ENCODE measurements around the gene SYT6. TPM values are rescaled to one million over a fixed set of nuclear protein-coding genes. Genes with fewer than 3 reads are reported as not detected.
A peak's percentile ranks its signal among the peaks of the same experiment; 100 is the strongest.

Gene SYT6
- total RNA-seq, 3 donors from 2014 or later = 0.82 TPM; not detected in 2

DNA sequence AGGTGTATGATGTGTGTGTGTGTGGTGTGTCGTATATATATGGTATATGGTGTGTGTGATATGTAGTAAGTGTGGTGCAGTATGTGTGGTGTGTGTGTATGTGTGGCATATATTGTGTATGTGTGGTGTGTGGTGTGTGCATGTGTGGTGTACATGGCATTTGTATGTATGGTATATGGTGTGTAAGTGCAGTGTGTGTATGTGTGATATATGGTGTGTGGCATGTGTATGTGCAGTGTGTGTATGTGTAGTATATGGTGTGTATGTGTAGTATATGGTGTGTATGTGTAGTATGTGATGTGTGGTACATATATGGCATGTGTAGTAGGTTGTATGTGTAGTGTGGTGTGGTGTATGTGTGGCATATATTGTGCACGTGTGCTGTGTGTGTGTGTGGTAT, 99.5 kb downstream of the SYT6 start:
- ATAC-seq (no peak), DNase-seq (no peak)
- intact Hi-C loops (cut with DNase I, micrococcal nuclease) = no loop called here
- Histone ChIP-seq H3K9me3 (no peaks in the 10 kb centered on the region), H3K4me3 (no peak overlapping the region), H3K36me3 (ENCODE audit: low read depth) (no peaks in the 10 kb centered on the region), H3K4me1 (ENCODE audit: low read depth) (no peaks in the 10 kb centered on the region)
- TF ChIP-seq, protein P1, sequence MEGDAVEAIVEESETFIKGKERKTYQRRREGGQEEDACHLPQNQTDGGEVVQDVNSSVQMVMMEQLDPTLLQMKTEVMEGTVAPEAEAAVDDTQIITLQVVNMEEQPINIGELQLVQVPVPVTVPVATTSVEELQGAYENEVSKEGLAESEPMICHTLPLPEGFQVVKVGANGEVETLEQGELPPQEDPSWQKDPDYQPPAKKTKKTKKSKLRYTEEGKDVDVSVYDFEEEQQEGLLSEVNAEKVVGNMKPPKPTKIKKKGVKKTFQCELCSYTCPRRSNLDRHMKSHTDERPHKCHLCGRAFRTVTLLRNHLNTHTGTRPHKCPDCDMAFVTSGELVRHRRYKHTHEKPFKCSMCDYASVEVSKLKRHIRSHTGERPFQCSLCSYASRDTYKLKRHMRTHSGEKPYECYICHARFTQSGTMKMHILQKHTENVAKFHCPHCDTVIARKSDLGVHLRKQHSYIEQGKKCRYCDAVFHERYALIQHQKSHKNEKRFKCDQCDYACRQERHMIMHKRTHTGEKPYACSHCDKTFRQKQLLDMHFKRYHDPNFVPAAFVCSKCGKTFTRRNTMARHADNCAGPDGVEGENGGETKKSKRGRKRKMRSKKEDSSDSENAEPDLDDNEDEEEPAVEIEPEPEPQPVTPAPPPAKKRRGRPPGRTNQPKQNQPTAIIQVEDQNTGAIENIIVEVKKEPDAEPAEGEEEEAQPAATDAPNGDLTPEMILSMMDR (IDR thresholded peaks at IDR 0.05) = no peak

DNA sequence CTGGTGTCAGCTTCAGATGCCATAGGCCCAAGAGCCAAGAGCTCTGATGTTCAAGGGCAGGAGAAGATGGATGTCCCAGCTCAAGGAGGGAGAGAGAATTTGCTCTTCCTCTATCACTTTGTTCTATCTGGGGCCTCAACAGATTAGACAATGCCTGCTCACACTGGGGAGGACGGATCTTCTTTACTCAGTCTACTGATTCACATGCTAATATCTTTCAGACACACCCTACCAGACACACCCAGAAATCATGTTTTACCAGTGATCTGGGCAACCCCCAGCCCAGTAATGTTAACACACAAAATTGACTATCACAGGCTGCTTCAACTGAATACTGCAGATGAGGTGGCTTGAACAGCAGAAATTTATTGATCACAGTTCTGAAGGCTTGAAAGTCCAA, 105.4 kb downstream of the SYT6 start:
- TF ChIP-seq, protein P1 (IDR thresholded peaks at IDR 0.05) = no peak
- H3K4me3 ChIP-seq = no peak overlapping the region
- no peaks in the 10 kb centered on the region for H3K4me1 ChIP-seq (ENCODE audit: low read depth)
- DNase-seq = no peak
- no peak for ATAC-seq
- no peaks in the 10 kb centered on the region for H3K36me3 ChIP-seq (ENCODE audit: low read depth)
- H3K9me3 ChIP-seq = no peaks in the 10 kb centered on the region
- intact Hi-C loops (cut with DNase I, micrococcal nuclease) = no loop called here

DNA sequence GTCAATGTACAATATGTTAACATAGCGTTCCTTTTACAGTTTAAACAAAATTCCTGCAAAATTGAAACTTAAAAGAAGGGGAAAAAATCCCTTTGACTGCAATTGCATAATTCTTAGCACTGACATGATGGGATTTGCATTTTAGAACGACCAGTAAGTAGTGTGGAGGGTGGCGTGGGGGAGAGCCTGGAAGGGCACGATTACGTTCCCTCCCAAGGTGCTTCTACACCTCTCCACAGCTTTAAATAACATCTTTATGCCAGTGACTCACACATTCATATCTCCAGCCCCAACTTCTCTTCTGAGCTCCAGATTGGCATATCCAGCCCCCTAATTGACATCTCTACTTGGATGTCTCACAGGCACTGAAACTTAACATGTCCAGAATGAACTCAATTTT, 110.1 kb downstream of the SYT6 start:
- H3K4me1 ChIP-seq (ENCODE audit: low read depth) = no peaks in the 10 kb centered on the region
- TF ChIP-seq, protein P1 (IDR thresholded peaks at IDR 0.05) = no peak
- H3K4me3 ChIP-seq = no peak overlapping the region
- no peaks in the 10 kb centered on the region for H3K36me3 ChIP-seq (ENCODE audit: low read depth)
- no peak for DNase-seq
- no peak for ATAC-seq
- intact Hi-C loops (cut with DNase I, micrococcal nuclease) = no loop called here
- no peaks in the 10 kb centered on the region for H3K9me3 ChIP-seq

DNA sequence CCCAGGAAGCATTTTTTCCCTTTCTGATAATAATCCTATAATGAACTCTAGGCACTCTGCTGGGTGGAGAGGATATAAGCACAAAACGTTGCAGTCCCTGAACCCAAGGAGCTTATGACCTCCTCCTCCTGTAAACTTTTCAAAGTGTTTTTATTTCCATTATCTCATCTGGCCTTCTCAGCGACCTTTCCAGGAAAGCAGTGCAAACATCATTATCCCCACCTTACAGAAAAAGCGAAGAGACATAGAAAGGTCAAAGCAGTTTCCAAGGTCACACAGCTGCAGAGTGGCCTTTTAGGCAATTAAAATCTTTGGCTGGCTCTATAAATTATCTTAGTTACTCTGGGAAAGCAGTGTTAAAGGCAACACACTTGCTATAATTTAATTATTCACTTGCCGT, 110.6 kb downstream of the SYT6 start:
- ATAC-seq = no peak
- DNase-seq = no peak
- intact Hi-C loops (cut with DNase I, micrococcal nuclease) = no loop called here
- no peaks in the 10 kb centered on the region for H3K9me3 ChIP-seq
- TF ChIP-seq, protein P1 (IDR thresholded peaks at IDR 0.05) = no peak
- H3K36me3 ChIP-seq (ENCODE audit: low read depth) = no peaks in the 10 kb centered on the region
- H3K4me1 ChIP-seq (ENCODE audit: low read depth) = no peaks in the 10 kb centered on the region
- H3K4me3 ChIP-seq = no peak overlapping the region

DNA sequence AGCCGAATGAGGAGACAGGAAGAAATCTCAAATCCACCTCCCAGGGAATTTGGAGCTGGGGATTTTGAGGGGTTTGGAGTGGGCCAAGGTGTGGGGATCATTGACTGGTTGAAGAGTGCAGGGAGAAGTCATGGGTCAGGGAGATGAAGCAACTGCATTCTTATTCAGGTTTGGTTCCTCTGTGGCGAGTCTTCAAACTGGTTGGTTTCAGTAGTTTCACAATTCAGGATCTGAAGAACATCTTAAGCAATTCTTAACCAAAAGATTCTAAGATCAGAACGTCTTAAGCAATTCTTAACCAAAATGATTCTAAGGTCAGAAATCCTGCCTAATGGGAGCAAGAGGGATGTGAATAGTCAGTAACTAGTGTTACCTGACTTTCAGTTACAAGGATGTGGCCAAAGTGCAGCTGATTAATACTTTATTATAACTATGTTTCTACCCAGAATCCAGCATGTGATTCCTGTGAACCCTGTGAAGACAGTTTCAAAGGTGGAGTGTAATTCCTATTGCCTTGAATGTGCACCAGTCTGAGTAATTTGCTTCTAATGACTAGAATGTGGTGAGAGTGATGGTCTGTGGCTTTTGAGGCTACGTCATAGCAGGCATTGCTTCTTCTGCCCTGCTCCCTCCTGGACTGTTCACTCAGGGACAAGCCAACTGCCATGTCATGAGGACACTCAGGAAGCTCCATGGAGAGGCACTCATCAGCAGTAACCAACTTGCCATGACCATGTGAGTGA, 113.2 kb downstream of the SYT6 start:
- Histone ChIP-seq H3K9me3 (no peaks in the 10 kb centered on the region), H3K4me1 (ENCODE audit: low read depth) (no peaks in the 10 kb centered on the region), H3K4me3 (no peak overlapping the region), H3K36me3 (ENCODE audit: low read depth) (no peaks in the 10 kb centered on the region)
- TF ChIP-seq, protein P1 (IDR thresholded peaks at IDR 0.05) = no peak
- DNase-seq = peak in 1 of 3 donors; percentile 3
- ATAC-seq = no peak
- intact Hi-C loops (cut with DNase I, micrococcal nuclease) = no loop called here

Other genes with a start within 250 kb of the SYT6 start
- gene AP4B1, start 249.1 kb downstream of the SYT6 start, total RNA-seq = 10 to 100 TPM; 26.6 to 40.0 (median 28.7) TPM
- 1 to 10 TPM; 4.2 to 6.0 (median 5.2) TPM for gene DCLRE1B, start 248.5 kb downstream of the SYT6 start, total RNA-seq
- 10 to 100 TPM; 66.0 to 99.7 (median 68.8) TPM for gene HIPK1, start 224.5 kb downstream of the SYT6 start, total RNA-seq
- 10 to 100 TPM in 2 of 3 donors, 1 to 10 TPM in 1; 5.4 to 51.1 (median 28.2) TPM for gene OLFML3, start 174.4 kb downstream of the SYT6 start, total RNA-seq

Measured in mucosa of descending colon (tissue), 3 donors.